ENCODE data around the gene SCAI.

- TF ChIP-seq CTCF (IDR thresholded peaks at IDR 0.05 in 8 of 11, conservative IDR thresholded peaks at IDR 0.05 in 3 of 11) (no peak), POLR2AphosphoS5 (IDR thresholded peaks at IDR 0.05) (no peak), POLR2A (IDR thresholded peaks at IDR 0.05) (no peak)
Observed at GRCh38 chr9:125153712-125154367, 10.5 kb upstream of the SCAI start.

Data from spleen (tissue), 7 donors.